Measurements from ENCODE around the gene SUSD3.

Gene SUSD3

GRCh38 chr9:93132287-93132927 lies 73.9 kb downstream of the SUSD3 start:
- no peak for TF ChIP-seq CTCF (IDR thresholded peaks at IDR 0.05; ENCODE audit: borderline replicate concordance, insufficient read depth, low read depth, low read length)
- H3K4me3 ChIP-seq (ENCODE audit: low read depth, low read length), result no peak overlapping the region

- H3K4me3 ChIP-seq (ENCODE audit: low read depth, low read length), result peak overlapping the region; percentile 67
- no peak for TF ChIP-seq CTCF (IDR thresholded peaks at IDR 0.05; ENCODE audit: borderline replicate concordance, insufficient read depth, low read depth, low read length)
These were observed 74.6 kb downstream of the SUSD3 start for GRCh38 chr9:93132946-93133680.

GRCh38 chr9:93133681-93134014 lies 75.1 kb downstream of the SUSD3 start:
- TF ChIP-seq CTCF (IDR thresholded peaks at IDR 0.05; ENCODE audit: borderline replicate concordance, insufficient read depth, low read depth, low read length), result no peak
- peak overlapping the region; percentile 67 for H3K4me3 ChIP-seq (ENCODE audit: low read depth, low read length)

GRCh38 chr9:93134015-93134739 lies 75.7 kb downstream of the SUSD3 start, which contains the start of gene NINJ1:
Gene NINJ1 (minus strand): TSS chr9:93134251. CDS start chr9:93134217, 34 bp downstream.
- no peak for TF ChIP-seq CTCF (IDR thresholded peaks at IDR 0.05; ENCODE audit: borderline replicate concordance, insufficient read depth, low read depth, low read length)
- peak within 1 kb of the TSS; percentile 67 for H3K4me3 ChIP-seq (ENCODE audit: low read depth, low read length)

All from GM12875 (cell line).